ENCODE measurements around the gene CCDC30. TPM values are rescaled to one million over a fixed set of nuclear protein-coding genes. Genes with fewer than 3 reads are reported as not detected.
A peak's percentile ranks its signal among the peaks of the same experiment; 100 is the strongest.
"Not testable (repeated sequence)": the region's sequence is repeated elsewhere in the genome, so short reads cannot be mapped to it uniquely, and the experiment has no call there.

CCDC30 gene
- polyA plus RNA-seq, 3 donors, result 15.1 to 27.0 (median 19.9) TPM

DNA sequence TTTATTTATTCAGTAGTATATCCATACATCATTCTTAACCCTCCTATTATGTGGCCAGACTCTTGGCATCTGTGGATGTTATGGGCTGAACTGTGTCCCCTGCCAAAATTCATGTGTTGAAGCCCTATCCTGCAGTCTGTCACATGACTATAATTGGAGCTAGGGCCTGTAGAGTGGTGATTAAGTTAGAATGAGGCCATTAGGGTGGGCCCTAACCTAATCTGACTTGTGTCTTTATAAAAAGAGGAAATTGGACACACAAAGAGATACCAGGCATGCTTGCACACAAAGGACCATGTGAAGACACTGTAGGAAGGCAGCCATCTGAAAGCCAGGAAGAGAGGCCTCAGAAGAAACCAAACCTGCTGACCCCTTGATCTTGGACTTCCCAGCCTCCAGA lies 13.8 kb upstream of the CCDC30 start:
- no peak for DNase-seq

DNA sequence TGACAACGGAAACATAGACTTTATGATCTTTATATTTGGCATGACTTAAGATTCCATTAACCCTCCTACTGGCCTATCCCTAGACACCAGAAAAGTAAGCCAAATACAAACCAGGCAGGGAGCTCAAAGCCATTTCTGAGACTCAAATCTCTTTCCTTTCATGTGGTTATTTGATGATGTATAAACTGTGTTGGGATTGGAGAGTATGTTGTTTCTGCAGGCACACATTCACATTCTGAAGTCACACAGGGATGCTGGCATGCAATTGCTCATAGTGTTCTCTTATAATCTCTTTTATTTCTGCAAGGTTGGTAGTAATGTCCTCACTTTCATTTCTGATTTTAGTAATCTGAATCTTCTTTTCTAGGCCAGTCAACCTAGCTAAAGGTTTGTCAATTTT lies 13.0 kb upstream of the CCDC30 start:
- DNase-seq, result no peak

GRCh38 chr1:42453386-42453785 lies 9.7 kb upstream of the CCDC30 start:
- DNase-seq, result no peak

DNA sequence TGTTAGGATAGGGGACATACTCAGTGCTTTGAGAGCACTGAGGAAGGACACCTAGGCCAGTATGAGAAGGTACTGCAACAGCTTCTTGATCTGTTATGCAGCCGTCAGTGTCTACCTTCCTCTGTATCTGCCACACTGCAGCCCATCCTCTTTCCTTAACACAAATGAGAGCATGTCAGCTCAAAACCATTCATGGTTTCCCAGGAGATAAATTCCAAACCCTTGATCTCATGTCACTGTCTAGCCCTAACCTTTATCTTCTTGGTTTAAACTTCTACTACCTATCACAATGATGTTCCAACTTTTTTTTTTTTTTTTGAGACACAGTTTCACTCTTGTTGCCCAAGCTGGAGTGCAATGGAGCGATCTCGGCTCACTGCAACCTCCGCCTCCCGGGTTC lies 8.7 kb upstream of the CCDC30 start:
- DNase-seq, result no peak

GRCh38 chr1:42456010-42456753 lies 6.9 kb upstream of the CCDC30 start, which contains the start of the genes PPCS and ZMYND12:
Gene PPCS, plus strand, starts transcription at chr1:42456543. Its CDS starts 23 bp downstream, at chr1:42456566.
Gene ZMYND12, minus strand, starts transcription at chr1:42456022. Its CDS starts 25 bp downstream, at chr1:42455997.
- DNase-seq, result peak; percentile 91

DNA sequence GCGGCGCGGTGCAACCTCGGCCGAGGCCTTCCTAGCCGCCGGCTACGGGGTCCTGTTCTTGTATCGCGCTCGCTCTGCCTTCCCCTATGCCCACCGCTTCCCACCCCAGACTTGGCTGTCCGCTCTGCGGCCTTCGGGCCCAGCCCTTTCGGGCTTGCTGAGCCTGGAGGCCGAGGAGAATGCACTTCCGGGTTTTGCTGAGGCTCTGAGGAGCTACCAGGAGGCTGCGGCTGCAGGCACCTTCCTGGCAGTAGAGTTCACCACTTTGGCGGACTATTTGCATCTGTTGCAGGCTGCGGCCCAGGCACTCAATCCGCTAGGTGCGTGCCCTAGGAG lies 6.4 kb upstream of the CCDC30 start:
- DNase-seq, result peak; percentile 54

DNA sequence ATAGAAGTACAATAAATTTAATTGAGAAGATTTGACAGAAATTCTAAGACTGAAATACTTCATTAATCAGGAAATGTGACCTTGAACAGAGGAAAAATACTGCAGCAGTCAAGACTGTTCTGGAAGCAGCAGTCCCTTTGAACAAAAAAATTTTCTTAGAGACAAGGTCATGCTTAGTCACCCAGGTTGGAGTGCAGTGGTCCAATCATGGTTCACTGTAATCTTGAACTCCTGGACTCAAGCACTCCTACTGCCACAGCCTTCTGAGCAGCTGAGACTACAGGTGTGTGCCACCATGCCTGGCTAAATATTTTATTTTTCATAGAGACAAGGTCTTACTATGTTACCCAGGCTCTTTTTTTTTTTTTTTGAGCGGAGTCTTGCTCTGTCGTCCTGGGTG lies 1.9 kb upstream of the CCDC30 start:
- DNase-seq, result no peak

DNA sequence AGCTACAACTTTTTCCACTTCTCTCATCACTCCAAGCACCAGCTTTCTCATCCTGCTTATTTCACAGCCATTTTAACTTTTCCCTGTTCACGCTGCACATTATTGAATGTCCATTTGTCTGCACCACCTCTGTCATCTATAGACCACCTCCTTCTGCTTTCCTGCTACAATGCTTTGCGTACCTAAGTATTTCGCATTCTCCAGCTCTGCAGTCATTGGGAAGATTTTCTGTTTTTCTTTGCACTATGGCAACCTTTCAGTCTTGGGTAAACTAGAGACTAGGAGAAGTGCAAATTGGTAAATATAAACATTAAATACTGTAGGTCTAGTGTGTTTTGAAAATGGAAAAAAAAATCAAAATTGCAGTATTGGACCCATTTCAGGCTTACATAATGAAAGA lies 835 bp downstream of the CCDC30 start:
- DNase-seq, result peak; percentile 38

GRCh38 chr1:42466030-42466429 lies 2.9 kb downstream of the CCDC30 start:
- no peak for DNase-seq

DNA sequence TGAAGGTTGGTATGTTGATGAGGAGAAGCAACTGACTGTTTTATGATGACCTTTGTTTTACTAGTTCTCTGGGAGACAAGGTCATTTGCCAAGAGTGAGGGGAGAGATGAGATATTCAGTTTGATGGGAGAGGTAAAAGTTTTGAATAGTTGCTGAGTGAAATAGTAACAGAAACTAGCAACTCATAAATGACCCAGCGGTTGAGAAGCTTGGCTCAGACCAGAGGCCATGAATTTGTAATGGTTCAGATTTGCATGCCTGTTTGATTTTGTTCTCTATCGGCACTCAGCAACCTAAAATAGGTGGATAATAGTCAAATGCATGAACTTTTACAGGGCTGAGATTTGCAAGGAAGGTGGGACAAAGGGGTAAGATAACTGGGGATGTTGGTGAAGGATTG lies 6.6 kb downstream of the CCDC30 start:
- DNase-seq, result no peak

DNA sequence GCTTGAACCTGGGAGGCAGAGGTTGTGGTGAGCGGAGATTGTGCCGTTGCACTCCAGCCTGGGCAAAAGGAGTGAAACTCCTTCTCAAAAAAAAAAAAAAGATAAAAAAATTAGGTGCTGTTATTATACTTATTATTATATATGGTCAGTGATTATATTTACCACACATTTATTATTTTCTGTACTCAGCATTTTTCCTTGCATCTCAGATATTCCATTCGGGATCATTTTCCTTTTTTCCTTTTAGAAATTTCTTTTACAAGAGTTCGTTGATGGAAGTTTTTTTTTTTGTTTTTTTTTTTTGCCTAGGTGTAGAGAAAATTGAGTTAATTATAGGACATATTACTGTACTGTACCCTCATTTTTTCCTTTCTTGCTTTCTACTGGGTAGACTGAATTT lies 13.5 kb downstream of the CCDC30 start:
- DNase-seq, result no peak

- DNase-seq, result not testable (repeated sequence)
Observed at GRCh38 chr1:42477354-42477753, 14.3 kb downstream of the CCDC30 start.

GRCh38 chr1:42477775-42478174 lies 14.7 kb downstream of the CCDC30 start:
- no peak for DNase-seq

DNA sequence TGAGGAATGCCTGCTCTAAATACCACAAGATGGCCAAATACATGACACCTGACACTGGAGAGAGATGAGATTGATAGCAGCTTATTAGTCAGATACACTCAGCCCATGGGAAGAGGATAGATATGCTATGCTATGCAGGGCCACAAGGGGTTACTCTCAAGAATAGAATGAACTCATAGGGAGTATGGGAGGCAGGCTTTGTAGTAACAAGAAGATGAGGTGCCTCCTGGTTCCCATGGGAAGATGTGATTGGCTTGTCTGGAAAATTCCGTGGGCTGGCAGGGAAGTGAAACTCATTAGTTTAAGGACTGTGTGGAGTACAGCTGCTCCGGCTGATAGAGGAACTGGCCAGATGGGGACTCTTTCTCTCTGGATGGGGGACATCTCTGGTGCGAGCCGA lies 16.5 kb downstream of the CCDC30 start:
- no peak for DNase-seq

- DNase-seq, result no peak
Observed at GRCh38 chr1:42480921-42481320, 17.8 kb downstream of the CCDC30 start.

GRCh38 chr1:42482635-42483153 lies 19.6 kb downstream of the CCDC30 start:
- no peak for DNase-seq

- DNase-seq, result no peak
Observed at GRCh38 chr1:42484382-42484781, 21.3 kb downstream of the CCDC30 start.

DNA sequence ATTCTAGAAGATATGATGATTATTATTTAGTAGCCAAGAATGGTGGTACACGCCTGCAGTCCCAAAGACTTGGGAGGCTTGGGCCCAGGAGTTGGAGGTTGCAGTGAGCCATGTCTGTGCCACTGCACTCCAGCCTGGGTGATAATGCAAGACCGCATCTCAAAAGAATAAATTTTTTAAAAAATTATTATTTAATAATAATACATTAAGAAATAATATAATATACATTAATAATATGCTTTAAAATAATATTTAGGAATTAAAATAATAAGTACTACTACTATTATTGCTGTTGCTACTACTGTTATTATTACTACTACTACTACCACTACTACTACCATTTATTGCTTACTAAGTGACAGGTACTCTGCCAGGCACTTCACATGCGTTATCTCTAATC lies 27.2 kb downstream of the CCDC30 start:
- no peak for DNase-seq

DNA sequence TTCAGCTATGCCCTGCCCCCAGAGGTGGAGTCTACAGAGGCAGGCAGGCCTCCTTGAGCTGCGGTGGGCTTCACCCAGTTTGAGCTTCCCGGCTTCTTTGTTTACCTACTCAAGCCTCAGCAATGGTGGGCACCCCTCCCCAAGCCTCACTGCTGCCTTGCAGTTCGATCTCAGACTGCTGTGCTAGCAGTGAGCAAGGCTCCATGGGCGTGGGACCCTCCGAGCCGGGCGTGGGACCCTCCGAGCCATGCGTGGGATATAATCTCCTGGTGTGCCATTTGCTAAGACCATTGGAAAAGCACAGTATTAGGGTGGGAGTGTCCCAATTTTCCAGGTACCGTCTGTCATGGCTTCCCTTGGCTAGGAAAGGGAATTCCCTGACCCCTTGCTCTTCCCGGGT lies 38.9 kb downstream of the CCDC30 start:
- not testable (repeated sequence) for DNase-seq

- DNase-seq, result no peak
Observed at GRCh38 chr1:42504535-42505128, 41.5 kb downstream of the CCDC30 start.

GRCh38 chr1:42506576-42506975 lies 43.5 kb downstream of the CCDC30 start:
- no peak for DNase-seq

- not testable (repeated sequence) for DNase-seq
Observed at GRCh38 chr1:42511581-42512155, 48.6 kb downstream of the CCDC30 start.

- no peak for DNase-seq
Observed at GRCh38 chr1:42518908-42519307, 55.8 kb downstream of the CCDC30 start.
